AG09319 (cell line): ENCODE measurements around the gene LAMA2.
A peak's percentile ranks its signal among the peaks of the same experiment; 100 is the strongest.

ENCODE experiments used
- DNase-seq: peaks from one replicate; pipeline ENCODE4 v3.0.0-alpha.2; 2010; ENCODE audit warnings: low read depth; ENCODE audit errors: extremely low read depth
- TF ChIP-seq, protein P1 (sequence below): IDR thresholded peaks from 2 replicates; pipeline ENCODE4 v1.5.1; 2011; ENCODE audit warnings: low read depth, mild to moderate bottlenecking, inconsistent platforms, low read length, moderate library complexity

LAMA2 gene

GRCh38 chr6:128882991-128883611 is at the start of gene LAMA2:
LAMA2 (plus strand) TSS chr6:128883138; CDS start chr6:128883246, 108 bp downstream.
- TF ChIP-seq, protein P1, sequence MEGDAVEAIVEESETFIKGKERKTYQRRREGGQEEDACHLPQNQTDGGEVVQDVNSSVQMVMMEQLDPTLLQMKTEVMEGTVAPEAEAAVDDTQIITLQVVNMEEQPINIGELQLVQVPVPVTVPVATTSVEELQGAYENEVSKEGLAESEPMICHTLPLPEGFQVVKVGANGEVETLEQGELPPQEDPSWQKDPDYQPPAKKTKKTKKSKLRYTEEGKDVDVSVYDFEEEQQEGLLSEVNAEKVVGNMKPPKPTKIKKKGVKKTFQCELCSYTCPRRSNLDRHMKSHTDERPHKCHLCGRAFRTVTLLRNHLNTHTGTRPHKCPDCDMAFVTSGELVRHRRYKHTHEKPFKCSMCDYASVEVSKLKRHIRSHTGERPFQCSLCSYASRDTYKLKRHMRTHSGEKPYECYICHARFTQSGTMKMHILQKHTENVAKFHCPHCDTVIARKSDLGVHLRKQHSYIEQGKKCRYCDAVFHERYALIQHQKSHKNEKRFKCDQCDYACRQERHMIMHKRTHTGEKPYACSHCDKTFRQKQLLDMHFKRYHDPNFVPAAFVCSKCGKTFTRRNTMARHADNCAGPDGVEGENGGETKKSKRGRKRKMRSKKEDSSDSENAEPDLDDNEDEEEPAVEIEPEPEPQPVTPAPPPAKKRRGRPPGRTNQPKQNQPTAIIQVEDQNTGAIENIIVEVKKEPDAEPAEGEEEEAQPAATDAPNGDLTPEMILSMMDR = peak; percentile 35
- peak; percentile 57 for DNase-seq

GRCh38 chr6:128836761-128837160 is 46.2 kb upstream of the LAMA2 start:
- TF ChIP-seq, protein P1 = no peak
- no peak for DNase-seq

DNA sequence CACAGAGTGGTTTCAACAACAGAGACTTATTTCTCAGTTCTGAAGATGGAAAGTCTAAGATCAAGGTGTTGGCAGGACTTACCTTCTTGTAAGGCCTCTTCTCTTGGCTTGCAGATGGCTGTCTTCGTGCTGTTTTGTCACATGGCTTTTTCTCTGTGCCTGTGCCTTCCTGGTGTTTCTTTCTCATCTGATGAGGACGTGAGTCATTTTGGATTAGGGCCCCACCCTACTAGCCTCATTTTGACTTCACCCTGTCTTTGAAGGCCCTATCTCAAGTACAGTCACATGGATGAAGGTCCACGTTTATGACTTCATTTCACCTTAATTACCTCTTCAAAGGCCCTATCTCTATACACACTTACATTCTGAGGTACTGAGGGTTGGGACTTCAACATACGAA is 41.4 kb upstream of the LAMA2 start:
- TF ChIP-seq, protein P1 = no peak
- DNase-seq = no peak

GRCh38 chr6:128844598-128844997 is 38.3 kb upstream of the LAMA2 start:
- TF ChIP-seq, protein P1 = no peak

DNA sequence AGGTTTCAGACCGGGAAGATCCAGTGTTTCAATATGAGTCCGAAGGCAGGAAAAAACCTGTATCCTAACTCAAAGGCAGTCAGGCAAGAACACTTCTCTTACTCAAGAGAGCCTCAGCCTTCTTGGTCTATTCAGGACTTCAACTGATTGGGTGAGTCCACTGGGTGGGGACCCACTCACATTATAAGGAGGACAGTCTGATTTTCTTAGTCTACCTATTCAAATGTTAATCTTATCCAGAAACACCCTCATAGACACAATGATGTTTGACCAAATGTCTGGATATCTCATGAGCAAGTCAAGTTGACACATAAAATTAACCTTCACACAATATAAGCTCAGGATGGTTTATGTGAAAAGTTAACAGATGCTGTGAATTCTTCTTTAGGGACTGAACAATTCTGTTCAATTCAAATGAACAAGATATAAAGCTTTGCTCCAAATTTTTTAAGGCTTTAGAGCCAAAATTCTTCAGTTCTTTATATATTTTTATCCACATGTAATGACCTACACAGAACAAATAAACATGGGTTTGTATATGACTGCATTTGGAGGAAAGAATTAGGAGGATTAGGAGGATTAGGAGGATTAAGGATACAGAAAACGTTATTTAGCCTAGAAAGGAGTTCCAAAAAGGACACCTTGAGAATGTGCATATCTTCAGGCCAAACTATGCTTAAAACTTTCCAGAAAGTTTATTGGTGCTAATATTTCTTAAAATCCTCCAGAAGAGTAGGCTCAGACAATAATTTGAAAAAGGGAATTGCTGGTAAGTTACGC is 35.3 kb upstream of the LAMA2 start:
- TF ChIP-seq, protein P1 = no peak
- no peak for DNase-seq

More at GRCh38 chr6:128844598-128844997, 38.3 kb upstream of the LAMA2 start:
- DNase-seq = no peak

DNA sequence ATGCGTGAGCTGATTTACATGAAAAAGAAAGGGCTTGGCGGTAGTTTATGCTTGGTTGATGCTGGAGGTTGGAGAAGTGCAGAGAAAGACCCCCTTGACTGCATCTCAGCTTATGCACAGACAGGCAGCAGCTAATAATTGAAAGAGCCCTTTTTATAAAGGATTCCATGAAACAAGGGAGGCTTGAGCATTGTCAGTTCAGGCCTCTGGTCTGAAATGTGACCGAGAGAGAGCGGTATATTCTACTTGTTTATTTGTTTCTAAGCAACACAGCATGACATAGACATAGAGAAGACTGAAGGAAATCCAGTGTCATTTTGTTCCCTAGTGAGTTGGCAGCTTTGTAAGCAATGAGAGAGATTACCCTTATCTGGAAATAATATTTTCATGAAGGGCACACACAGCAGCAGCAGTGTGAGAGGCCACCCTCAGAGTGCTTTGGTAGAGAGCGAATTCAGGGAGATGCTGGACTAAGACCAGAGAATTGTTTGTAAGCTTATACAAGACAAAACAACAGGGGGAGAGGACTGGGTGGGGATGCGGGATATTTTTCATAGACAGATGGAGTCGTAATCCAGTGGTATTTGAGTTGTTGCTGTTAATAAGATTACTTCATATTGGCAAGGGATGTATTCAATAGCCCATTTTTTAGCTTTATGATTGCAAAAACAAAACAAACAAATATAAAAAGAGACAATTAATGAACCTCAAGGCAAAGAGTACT is 34.6 kb upstream of the LAMA2 start:
- DNase-seq = no peak
- TF ChIP-seq, protein P1 = no peak
